GM20000 (cell line): Measurements from ENCODE around the gene RETN.
A peak's percentile ranks its signal among the peaks of the same experiment; 100 is the strongest.

Experiments used
- DNase-seq: peaks from one replicate; pipeline ENCODE4 v3.0.0; 2012; ENCODE audit warnings: low spot score
- TF ChIP-seq, protein P1 (sequence below): IDR thresholded peaks from 2 replicates; pipeline ENCODE4 v1.5.1; 2012; ENCODE audit warnings: mild to moderate bottlenecking, control low read depth; ENCODE audit errors: extremely low read depth, missing control alignments

RETN gene

DNA sequence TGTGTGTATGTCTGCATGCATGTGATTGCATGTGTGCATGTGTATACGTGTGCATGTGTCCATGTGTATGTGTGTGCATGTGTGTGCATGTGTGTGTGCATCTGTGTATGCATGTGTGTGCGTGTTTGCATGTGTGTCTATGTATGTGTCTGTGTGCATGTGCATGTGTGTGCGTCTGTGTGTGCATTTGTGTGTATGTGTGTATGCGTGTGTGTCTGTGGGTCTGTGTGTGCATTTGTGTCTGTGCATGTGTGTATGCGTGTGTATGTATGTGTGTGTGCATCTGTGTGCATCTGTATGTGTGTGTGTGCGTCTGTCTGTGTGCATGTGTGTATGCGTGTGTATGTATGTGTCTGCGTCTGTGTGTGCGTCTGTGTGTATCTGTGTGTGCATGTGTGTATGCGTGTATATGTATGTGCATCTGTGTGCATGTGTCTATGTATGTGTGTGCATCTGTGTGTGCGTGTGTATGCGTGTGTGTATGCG lies 28.9 kb upstream of the RETN start:
- TF ChIP-seq, protein P1, sequence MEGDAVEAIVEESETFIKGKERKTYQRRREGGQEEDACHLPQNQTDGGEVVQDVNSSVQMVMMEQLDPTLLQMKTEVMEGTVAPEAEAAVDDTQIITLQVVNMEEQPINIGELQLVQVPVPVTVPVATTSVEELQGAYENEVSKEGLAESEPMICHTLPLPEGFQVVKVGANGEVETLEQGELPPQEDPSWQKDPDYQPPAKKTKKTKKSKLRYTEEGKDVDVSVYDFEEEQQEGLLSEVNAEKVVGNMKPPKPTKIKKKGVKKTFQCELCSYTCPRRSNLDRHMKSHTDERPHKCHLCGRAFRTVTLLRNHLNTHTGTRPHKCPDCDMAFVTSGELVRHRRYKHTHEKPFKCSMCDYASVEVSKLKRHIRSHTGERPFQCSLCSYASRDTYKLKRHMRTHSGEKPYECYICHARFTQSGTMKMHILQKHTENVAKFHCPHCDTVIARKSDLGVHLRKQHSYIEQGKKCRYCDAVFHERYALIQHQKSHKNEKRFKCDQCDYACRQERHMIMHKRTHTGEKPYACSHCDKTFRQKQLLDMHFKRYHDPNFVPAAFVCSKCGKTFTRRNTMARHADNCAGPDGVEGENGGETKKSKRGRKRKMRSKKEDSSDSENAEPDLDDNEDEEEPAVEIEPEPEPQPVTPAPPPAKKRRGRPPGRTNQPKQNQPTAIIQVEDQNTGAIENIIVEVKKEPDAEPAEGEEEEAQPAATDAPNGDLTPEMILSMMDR: no peak
- no peak for DNase-seq

DNA sequence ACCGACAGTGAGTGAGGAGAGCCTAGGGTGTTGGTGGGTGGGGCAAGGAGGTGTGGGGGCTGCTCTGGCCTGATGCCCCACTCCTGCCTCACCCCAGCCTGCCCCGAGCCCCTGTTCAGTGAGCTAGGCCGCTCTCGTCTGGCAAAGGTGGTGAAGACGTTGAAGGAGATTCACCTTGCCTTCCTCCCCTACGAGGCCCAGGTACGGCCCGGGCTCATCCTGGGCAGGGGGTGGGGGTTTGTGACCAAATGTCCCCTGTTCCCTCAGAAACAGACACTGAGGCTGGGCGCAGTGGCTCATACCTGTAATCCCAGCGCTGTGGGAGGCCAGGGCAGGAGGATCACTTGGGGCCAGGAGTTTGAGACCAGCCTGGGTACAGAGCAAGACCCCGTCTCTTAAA lies 28.0 kb upstream of the RETN start:
- TF ChIP-seq, protein P1: no peak
- no peak for DNase-seq

DNA sequence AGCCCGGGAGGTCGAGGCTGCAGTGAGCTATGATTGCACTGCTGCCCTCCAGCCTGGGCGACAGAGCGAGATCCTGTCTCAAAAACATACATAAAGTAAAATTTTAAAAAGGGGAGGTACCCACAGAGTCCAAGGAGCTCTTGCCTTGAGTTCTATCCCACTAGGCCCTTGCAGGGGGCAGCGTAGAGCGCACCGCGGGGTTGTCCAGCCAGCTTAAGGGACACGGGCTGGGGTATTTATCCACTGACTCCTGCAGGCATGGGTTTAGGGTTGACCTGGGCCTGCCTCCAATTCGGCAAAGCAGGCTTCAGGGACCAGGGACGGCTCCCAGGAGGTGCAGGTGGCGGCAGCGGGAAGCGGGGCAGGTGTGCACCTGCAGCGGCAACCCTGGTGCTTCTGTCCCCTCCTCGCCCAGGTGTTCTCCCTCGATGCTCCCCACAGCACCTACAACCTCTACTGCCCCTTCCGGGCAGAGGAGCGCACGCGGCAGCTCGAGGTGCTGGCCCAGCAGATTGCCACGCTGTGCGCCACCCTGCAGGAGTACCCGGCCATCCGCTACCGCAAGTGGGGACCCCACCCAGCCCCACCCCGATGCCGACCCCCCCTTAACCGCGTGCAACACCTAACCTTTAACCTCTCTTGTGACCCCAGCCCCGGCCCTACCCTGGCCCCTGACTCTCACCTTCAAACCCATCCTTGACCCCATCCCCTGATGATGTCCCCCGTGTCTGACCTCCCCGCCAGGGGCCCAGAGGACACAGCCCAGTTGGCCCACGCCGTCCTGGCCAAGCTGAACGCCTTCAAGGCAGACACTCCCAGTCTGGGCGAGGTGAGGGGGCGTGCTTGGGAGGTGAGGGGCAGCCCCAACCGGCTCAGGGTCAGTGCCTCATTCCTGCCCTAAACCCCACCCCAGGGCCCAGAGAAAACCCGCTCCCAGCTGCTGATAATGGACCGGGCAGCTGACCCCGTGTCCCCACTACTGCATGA lies 27.3 kb upstream of the RETN start:
- DNase-seq: no peak
- TF ChIP-seq, protein P1: no peak

DNA sequence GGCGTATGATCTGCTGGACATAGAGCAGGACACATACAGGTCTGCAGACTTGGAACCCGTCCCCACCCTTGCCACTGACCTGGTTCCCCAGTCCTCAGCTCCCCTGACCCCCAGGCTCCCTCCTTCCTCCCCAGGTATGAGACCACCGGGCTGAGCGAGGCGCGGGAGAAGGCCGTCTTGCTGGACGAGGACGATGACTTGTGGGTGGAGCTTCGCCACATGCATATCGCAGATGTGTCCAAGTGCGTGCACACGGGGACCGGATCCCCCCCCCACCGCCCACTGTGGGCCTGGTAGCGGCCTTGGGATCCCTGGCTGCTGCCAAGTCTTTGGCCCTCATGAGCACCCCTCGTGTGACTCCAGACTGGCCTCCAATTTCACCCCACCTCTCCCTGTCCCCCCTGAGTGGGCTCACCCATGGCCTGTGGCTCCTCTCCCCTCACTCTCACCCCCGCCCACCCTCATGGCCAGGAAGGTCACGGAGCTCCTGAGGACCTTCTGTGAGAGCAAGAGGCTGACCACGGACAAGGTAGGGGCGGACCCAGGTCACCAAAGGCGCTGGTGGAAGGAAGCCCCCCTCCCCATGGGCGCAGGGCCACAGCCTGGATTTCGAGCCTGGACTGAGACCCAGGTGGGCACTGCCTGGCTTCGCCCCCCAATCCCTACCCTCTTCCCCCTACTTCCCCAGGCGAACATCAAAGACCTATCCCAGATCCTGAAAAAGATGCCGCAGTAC lies 26.4 kb upstream of the RETN start:
- DNase-seq: no peak
- TF ChIP-seq, protein P1: no peak

DNA sequence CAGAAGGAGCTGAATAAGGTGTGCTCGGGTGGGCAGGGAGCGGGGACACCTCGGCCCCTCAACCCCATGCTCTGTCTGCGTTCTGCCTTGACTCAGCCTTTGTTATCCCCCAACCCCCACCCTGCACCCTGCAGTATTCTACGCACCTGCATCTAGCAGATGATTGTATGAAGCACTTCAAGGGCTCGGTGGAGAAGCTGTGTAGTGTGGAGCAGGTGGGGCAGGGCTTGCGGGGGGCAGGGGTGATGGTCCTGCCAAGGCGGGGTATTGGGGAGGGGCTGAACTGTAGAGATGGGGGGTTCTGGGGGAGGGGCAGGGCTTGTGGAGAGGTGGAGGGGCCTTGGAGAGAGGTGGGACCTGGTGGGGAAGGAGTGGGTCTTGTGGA lies 25.8 kb upstream of the RETN start:
- TF ChIP-seq, protein P1: no peak
- no peak for DNase-seq

DNA sequence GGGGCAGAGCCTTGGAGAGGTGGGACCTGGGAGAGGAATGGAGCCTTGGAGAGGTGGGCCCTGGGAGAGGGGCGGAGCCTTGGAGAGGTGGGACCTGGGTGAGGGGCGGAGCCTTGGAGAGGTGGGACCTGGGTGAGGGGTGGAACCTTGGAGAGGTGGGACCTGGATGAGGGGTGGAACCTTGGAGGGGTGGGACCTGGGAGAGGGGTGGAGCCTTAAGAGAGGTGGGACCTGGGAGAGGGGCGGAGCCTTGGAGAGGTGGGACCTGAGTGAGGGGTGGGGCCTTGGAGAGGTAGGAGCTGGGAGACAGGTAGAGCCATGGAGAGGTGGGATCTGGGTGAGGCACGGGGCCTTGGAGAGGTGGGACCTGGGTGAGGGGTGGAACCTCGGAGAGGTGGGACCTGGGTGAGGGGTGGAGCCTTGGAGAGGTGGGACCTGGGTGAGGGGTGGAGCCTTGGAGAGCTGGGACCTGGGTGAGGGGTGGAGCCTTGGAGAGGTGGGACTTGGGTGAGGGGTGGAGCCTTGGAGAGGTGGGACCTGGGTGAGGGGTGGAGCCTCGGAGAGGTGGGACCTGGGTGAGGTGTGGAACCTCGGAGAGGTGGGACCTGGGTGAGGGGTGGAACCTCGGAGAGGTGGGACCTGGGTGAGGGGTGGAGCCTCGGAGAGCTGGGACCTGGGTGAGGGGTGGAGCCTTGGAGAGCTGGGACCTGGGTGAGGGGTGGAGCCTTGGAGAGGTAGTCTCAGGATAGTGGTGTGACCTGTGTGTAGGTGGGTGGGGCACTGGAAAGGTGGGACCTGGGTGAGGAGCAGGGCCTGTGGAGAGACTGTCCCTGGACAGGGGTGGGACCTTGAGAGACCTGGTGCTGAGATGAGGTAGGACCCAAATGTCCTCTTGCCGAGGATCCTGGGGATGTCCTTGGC lies 25.0 kb upstream of the RETN start:
- DNase-seq: peak; percentile 57

DNA sequence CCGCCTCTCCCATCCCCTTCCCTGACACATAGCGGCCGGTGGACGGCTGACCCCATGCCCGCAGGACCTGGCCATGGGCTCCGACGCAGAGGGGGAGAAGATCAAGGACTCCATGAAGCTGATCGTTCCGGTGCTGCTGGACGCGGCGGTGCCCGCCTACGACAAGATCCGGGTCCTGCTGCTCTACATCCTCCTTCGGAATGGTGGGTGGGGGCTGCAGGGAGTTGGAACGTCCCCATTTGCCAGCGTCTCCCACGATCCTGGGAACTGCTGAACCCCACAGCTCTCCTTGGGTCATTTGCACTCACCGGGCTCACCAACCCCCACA lies 24.3 kb upstream of the RETN start:
- no peak for DNase-seq
- TF ChIP-seq, protein P1: no peak
